ENCODE measurements around the gene GJB3. TPM values are rescaled to one million over a fixed set of nuclear protein-coding genes. Genes with fewer than 3 reads are reported as not detected.

GJB3 gene
- total and polyA plus RNA-seq, 11 donors, result not detected

- no peak for DNase-seq
- Histone ChIP-seq H3K27ac (no peak overlapping the region), H3K27me3 (peaks cover 19 to 68% (median 37%) of the 10 kb centered on the region in 9 donors), H3K4me3 (no peak overlapping the region), H3K4me1 (peaks cover 0 to 14% (median 10%) of the 10 kb centered on the region in 12 donors), H3K36me3 (no peaks in the 10 kb centered on the region), H3K9me3 (no peaks in the 10 kb centered on the region)
- WGBS, 4 donors, result 73 to 81% (median 77%) methylated on average over 5 of the region's 5 CpGs
- no peak for ATAC-seq
- TF ChIP-seq POLR2A (IDR thresholded peaks at IDR 0.05), result no peak
- TF ChIP-seq CTCF (IDR thresholded peaks at IDR 0.05), result no peak
- intact Hi-C loops (cut with DNase I), result no loop called here
These were observed 1.5 kb upstream of the GJB3 start for GRCh38 chr1:34779526-34779925.

DNA sequence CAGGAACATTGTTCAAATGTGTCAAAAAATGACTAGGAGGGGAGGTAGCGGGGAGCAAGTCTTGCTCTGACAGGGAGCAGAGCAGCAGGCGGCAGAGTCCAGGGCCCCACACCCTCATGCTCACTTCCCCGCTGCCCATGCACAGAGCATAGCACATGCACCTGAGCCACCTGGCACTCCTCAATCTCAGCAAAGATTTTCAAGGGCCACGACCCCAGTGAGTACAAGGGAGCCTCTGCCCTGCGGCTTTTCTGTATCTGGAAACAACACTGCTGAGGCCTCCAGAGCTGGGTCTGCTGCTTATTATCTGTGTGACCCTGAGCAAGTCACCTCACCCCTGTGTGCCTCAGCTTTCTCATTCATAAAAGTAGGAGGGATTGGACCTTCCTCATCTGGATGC is 1.1 kb upstream of the GJB3 start:
- H3K27ac ChIP-seq, result no peak overlapping the region
- DNase-seq (no peak), ATAC-seq (no peak)
- intact Hi-C loops (cut with DNase I), result no loop called here
- no peaks in the 10 kb centered on the region for H3K9me3 ChIP-seq
- peaks cover 0 to 14% (median 10%) of the 10 kb centered on the region in 12 donors for H3K4me1 ChIP-seq
- TF ChIP-seq POLR2A (IDR thresholded peaks at IDR 0.05), result no peak
- H3K36me3 ChIP-seq, result no peaks in the 10 kb centered on the region
- H3K4me3 ChIP-seq, result no peak overlapping the region
- H3K27me3 ChIP-seq, result peaks cover 19 to 68% (median 34%) of the 10 kb centered on the region in 9 donors
- 81 to 97% (median 83%) methylated on average over 3 to 5 of the region's 5 CpGs for WGBS, 4 donors

DNA sequence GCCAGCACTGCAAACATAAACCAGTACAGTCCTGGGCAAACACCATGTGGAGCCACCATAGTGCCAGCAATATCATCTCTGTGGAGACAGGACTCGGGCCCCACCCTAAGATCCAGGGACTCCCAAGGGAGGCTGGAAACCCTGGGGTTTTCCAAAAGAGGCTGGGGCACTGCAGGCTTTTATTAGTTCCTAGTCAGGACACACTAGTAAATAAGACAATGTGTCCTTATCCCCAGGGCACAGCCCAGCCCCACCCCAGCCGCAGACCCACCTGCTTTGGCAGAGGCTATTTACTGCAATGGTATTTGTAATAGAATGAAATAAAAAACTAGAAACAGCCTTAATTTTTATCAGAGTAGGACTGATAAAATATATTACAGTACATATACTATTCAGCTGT is 486 bp upstream of the GJB3 start:
- H3K4me3 ChIP-seq, result no peak overlapping the region
- intact Hi-C loops (cut with DNase I), result no loop called here
- H3K9me3 ChIP-seq, result no peaks in the 10 kb centered on the region
- H3K4me1 ChIP-seq, result peaks cover 0 to 14% (median 10%) of the 10 kb centered on the region in 12 donors
- ATAC-seq, result no peak
- no peak for DNase-seq
- no peak overlapping the region for H3K27ac ChIP-seq
- WGBS, 4 donors, result 77 to 87% (median 83%) methylated on average over 2 of the region's 2 CpGs
- no peaks in the 10 kb centered on the region for H3K36me3 ChIP-seq
- H3K27me3 ChIP-seq, result peaks cover 19 to 68% (median 34%) of the 10 kb centered on the region in 9 donors
- TF ChIP-seq POLR2A (IDR thresholded peaks at IDR 0.05) (no peak), CTCF (IDR thresholded peaks at IDR 0.05) (no peak)

DNA sequence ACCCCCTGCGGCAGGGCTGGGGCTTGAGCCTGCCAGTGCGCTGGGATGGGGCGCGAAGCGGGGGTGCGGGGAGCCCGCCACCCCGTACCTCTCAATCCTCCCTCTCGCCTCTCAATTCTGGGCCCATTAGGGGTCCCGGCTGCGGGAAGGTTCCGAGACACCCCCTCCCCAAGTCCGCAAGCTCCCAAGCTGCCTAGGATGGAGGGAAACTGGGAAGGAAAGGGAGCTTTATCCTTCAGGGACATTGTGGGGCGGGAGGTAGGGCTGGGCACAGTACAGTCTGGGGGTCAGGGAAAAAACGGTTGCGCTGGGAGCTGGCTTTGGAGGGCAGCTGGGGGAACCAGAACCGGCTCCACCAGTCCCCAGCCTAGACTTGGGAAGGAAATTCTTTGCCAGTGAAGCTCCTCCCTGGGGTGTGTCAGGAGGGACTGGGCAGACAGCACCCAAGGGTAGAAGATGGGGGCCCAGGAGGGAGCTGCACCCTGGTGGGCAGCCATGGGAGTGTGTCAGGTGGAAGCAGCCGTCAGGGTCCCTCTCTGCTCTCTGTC is 904 bp downstream of the GJB3 start:
- 2 to 10% (median 7%) methylated on average over 6 to 18 of the region's 18 CpGs for WGBS, 4 donors
- H3K9me3 ChIP-seq, result no peaks in the 10 kb centered on the region
- no peak for ATAC-seq

More for the DNA sequence above, 904 bp downstream of the GJB3 start:
- H3K27ac ChIP-seq, result no peak overlapping the region
- peak overlapping the region in 5 of 12 donors; percentile 16 to 38 (median 24) for H3K4me3 ChIP-seq
- intact Hi-C loops (cut with DNase I), result no loop called here
- H3K27me3 ChIP-seq, result peaks cover 16 to 60% (median 34%) of the 10 kb centered on the region in 9 donors
- H3K36me3 ChIP-seq, result no peaks in the 10 kb centered on the region
- TF ChIP-seq CTCF (IDR thresholded peaks at IDR 0.05) (no peak), POLR2A (IDR thresholded peaks at IDR 0.05) (no peak)
- H3K4me1 ChIP-seq, result peaks cover 0 to 17% (median 11%) of the 10 kb centered on the region in 12 donors
- DNase-seq, result no peak

All from heart left ventricle (tissue), 16 donors.